Ascending aorta (tissue), 2 donors: ENCODE measurements around the gene ADAMTS17. TPM values are rescaled to one million over a fixed set of nuclear protein-coding genes. Genes with fewer than 3 reads are reported as not detected.

ENCODE experiments used
- DNase-seq, 2 donors: peaks; one replicate each; pipeline ENCODE4 v3.0.0-alpha.2; 2019; ENCODE audit warnings: low spot score in 2 of 2
- H3K27ac ChIP-seq, 2 donors: fragments of 200-600 bp; sonication (generic); one replicate each; pipeline ENCODE4 v1.5.1; 2016 to 2017; ENCODE audit warnings: mild to moderate bottlenecking in 1 of 2
- H3K27me3 ChIP-seq: fragments of 200-600 bp; sonication (generic); one replicate; pipeline ENCODE4 v1.5.1; 2017
- H3K36me3 ChIP-seq, 2 donors: fragments of 200-600 bp; sonication (generic); one replicate each; pipeline ENCODE4 v1.5.1; 2016
- H3K4me1 ChIP-seq, 2 donors: fragments of 200-600 bp; sonication (generic); one replicate each; pipeline ENCODE4 v1.5.1; 2016 to 2017; ENCODE audit warnings: mild to moderate bottlenecking in 1 of 2
- H3K4me3 ChIP-seq, 2 donors: fragments of 200-600 bp; sonication (generic); one replicate each; pipeline ENCODE4 v1.5.1; 2016 to 2017; ENCODE audit warnings: mild to moderate bottlenecking in 1 of 2
- H3K9me3 ChIP-seq, 2 donors: fragments of 200-600 bp; sonication (generic); one replicate each; pipeline ENCODE4 v1.5.1; 2016
- intact Hi-C: fragments of 100-400 bp; cut with DNase I; formaldehyde crosslinking; loops from one replicate; pipeline ENCODE4 v1.15.1; 2023
- total RNA-seq: library from RNA; depleted of rRNA; stranded (reverse); fragments of >200 nt; gene quantifications from one replicate; pipeline ENCODE4 v1.1.0, GENCODE V29; 2016
- TF ChIP-seq, protein P1 (sequence below), 3 experiments: fragments of 200-600 bp in 2 of 3; fragments of 450-650 bp in 1 of 3; sonication (generic) in 2 of 3; IDR thresholded peaks; one replicate each; pipeline ENCODE4 v1.5.1; 2016 to 2019; ENCODE audit warnings: antibody characterized with exemption in 3 of 3, mild to moderate bottlenecking in 1 of 3, moderate library complexity in 1 of 3

Gene ADAMTS17
- total RNA-seq, 1 donor from 2014 or later: 2.8 TPM

DNA sequence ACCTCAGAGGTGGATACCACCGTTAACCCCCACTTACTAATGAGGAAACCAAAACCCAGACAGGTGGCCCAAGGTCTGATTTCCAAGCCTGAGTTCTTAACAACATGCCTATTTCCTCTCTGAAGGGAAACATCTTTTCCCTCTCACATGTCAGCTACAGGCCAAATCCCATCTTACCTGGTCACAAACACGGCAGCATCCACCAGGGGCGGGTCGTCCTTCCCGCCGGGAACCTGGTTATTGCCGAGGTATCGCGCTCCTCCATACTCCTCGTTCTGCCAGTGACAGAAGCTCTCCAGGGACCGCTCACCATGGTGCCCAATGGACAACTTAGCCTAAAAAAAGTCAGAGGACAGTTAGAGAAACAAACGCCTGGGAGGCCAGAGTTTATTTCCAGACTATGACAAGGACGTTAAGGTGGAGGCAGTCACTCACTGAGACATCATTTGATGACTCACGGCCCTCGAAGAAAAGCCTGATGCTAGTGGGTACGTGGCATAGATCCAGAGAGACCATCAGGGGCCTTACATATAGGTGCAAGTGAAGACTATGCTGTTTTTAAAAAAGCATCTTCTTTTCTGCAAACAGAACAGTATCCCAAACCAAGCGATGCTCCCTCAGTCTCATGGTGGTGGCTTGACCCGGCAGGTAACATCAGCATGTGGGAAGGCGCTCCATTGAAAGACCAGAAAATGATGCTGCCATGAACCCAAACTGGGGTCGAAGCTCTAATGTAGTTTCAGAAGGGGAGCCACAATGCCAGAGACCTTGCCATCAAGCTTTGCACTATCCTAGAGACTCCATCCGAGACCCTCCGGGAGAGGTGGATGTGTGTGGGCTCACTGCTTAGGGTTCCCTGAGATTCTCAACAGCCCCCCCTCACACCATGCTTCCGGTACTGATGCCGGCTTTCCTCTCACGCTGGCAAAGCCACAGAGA lies 80.2 kb downstream of the ADAMTS17 start:
- intact Hi-C loops: no loop called here
- H3K4me3 ChIP-seq: no peak overlapping the region
- H3K27ac ChIP-seq: no peak overlapping the region
- peak in 1 of 2 donors; percentile 44 for DNase-seq
- H3K9me3 ChIP-seq: no peaks in the 10 kb centered on the region
- H3K36me3 ChIP-seq: no peaks in the 10 kb centered on the region
- TF ChIP-seq, protein P1, sequence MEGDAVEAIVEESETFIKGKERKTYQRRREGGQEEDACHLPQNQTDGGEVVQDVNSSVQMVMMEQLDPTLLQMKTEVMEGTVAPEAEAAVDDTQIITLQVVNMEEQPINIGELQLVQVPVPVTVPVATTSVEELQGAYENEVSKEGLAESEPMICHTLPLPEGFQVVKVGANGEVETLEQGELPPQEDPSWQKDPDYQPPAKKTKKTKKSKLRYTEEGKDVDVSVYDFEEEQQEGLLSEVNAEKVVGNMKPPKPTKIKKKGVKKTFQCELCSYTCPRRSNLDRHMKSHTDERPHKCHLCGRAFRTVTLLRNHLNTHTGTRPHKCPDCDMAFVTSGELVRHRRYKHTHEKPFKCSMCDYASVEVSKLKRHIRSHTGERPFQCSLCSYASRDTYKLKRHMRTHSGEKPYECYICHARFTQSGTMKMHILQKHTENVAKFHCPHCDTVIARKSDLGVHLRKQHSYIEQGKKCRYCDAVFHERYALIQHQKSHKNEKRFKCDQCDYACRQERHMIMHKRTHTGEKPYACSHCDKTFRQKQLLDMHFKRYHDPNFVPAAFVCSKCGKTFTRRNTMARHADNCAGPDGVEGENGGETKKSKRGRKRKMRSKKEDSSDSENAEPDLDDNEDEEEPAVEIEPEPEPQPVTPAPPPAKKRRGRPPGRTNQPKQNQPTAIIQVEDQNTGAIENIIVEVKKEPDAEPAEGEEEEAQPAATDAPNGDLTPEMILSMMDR (IDR thresholded peaks at IDR 0.05): no peak
- H3K4me1 ChIP-seq: no peaks in the 10 kb centered on the region
- no peaks in the 10 kb centered on the region for H3K27me3 ChIP-seq

DNA sequence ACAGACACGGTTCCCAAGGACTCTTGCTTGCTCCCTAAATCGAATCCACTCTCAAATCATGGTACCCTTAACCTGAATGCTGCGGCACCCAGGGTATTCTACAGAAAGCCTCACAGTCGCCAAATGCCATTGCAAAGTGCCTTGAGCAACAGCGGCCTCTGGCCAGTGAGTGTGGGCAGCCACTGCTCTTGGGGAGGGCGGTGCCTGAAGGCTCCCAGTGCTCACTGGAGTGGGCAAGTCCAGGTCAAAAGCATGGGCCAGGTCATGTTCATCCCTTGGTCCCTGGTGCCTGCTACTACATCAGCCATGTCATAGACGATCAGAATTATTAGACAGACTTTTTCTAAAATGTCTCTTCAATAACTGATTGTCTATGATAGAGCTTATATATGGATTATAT lies 82.5 kb downstream of the ADAMTS17 start:
- H3K36me3 ChIP-seq: no peaks in the 10 kb centered on the region
- no peak overlapping the region for H3K4me3 ChIP-seq
- peak in 1 of 2 donors; percentile 59 for DNase-seq
- H3K27ac ChIP-seq: no peak overlapping the region
- TF ChIP-seq, protein P1 (IDR thresholded peaks at IDR 0.05): no peak
- H3K4me1 ChIP-seq: no peaks in the 10 kb centered on the region
- no peaks in the 10 kb centered on the region for H3K9me3 ChIP-seq
- intact Hi-C loops: no loop called here
- no peaks in the 10 kb centered on the region for H3K27me3 ChIP-seq

DNA sequence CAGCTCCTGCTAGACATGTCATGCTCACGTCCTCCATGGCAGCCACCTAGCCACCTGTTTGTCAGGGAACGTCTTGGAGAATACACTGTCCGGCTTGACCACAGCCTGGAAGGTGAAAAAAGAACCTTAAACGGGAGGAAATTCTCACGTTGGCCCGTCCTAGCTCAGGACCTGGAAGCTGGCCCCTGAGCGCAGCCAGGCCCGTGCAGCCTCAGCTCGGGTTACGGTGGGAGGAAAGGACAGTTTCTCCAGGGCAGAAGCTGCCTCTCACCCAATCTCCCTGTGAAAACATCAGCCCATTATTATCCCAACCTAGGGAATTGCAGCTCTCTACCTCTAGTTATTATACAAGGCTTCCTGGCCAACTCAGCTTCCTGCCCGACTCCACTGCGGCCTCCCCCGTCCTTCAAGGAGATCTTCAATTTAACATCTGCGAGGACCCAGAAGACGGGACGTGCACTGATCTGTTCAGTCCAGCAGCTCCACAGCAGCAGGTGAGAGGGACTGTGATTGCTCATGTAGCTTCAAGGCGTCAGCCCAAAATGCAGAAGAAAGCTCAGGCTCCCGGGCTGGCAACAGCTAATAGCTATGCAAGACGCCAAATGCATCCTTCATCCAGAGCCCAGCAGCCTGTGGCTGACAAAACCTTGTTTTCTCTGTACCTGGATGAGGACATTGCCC lies 84.7 kb downstream of the ADAMTS17 start:
- no peaks in the 10 kb centered on the region for H3K4me1 ChIP-seq
- intact Hi-C loops: no loop called here
- H3K4me3 ChIP-seq: no peak overlapping the region
- H3K27me3 ChIP-seq: no peaks in the 10 kb centered on the region
- no peaks in the 10 kb centered on the region for H3K36me3 ChIP-seq
- H3K27ac ChIP-seq: no peak overlapping the region
- no peaks in the 10 kb centered on the region for H3K9me3 ChIP-seq
- peak in 1 of 2 donors; percentile 56 for DNase-seq
- TF ChIP-seq, protein P1 (IDR thresholded peaks at IDR 0.05): no peak

DNA sequence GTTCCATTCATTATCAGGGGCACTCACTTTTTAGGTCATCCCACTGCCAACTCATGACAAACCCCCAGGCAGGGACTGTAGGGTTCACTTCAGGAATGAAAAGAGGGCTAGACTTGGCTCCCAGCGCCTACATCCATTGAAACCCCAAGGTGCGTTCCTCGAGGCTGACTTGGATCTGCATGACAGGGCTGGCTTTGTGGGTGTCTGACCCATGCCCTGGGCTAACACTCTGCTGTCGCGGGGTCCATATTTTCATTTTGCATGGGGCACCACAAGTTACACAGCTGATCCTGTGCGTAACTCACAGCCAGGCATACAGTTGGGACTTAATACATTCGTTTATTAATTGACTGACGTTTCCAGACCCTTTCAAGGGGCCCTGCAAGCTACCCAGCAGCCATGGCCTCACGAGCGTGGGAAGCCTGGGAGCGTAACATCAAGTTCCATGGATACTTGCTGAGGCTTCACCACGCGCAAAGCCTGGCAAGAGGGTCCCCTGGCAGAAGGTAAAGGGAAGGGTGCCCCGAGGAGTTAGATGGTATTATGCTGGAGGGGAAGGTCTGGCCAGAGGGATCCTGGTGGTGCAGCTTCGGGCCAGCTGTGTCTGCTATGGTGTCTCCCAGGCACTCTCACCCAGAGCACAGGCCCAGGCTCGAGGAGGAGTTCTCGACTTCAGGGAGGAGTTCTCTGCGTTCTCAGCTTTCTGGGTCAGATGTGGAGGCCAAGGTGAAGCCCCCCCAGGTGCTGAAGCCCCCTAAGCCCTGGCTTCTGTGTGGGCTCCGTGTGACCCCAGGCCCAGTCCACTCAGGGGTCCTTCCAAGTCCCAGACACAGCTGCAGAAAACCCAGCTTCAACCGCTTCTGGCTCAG lies 85.4 kb downstream of the ADAMTS17 start:
- TF ChIP-seq, protein P1 (IDR thresholded peaks at IDR 0.05): no peak
- Histone ChIP-seq H3K27me3 (no peaks in the 10 kb centered on the region), H3K4me1 (no peaks in the 10 kb centered on the region), H3K36me3 (no peaks in the 10 kb centered on the region), H3K4me3 (no peak overlapping the region), H3K9me3 (no peaks in the 10 kb centered on the region), H3K27ac (no peak overlapping the region)
- intact Hi-C loops: no loop called here
- DNase-seq: peak in 1 of 2 donors; percentile 56

DNA sequence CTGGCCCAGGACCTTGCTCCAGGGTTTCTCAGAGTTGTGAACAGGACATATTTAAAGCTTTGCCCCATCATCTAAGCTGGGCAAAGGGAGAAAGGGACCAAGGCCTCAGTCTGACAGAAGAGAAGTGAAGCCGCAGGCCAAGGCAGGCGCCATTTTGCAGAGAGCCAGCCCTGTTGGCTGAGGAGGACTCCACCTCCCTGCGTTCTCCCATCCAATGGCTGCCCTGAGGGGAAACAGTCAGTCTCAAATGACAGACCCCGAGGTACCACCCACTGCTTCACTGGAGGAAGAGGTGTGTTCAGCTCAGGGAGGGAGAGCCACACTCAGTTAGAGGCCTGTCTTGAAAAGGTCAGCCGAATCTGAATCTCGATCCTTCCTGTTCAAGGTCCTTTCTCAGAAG lies 86.1 kb downstream of the ADAMTS17 start:
- H3K4me3 ChIP-seq: no peak overlapping the region
- H3K27me3 ChIP-seq: no peaks in the 10 kb centered on the region
- H3K9me3 ChIP-seq: no peaks in the 10 kb centered on the region
- intact Hi-C loops: no loop called here
- H3K36me3 ChIP-seq: no peaks in the 10 kb centered on the region
- peak in 1 of 2 donors; percentile 19 for DNase-seq
- TF ChIP-seq, protein P1 (IDR thresholded peaks at IDR 0.05): no peak
- no peaks in the 10 kb centered on the region for H3K4me1 ChIP-seq
- no peak overlapping the region for H3K27ac ChIP-seq
